Tibial nerve (tissue), 4 donors: ENCODE results near the gene GASK1A.

Experiments used
- CTCF ChIP-seq, 5 experiments: fragments of 200-600 bp in 3 of 5; fragments of 450-650 bp in 2 of 5; sonication (generic) in 3 of 5; IDR thresholded peaks; one replicate each; pipeline ENCODE4 v1.5.1; 2016 to 2019; ENCODE audit warnings: antibody characterized with exemption in 5 of 5, mild to moderate bottlenecking in 3 of 5, moderate library complexity in 2 of 5
- EP300 ChIP-seq, 2 donors: sonication (generic); formaldehyde crosslinking; IDR thresholded peaks; one replicate each; pipeline ENCODE4 v1.6.1; 2017; ENCODE audit warnings: antibody characterized with exemption in 2 of 2, mild to moderate bottlenecking in 1 of 2
- POLR2A ChIP-seq, 2 donors: fragments of 450-650 bp; IDR thresholded peaks; one replicate each; pipeline ENCODE4 v1.6.1; 2017; ENCODE audit warnings: antibody characterized with exemption in 2 of 2, mild to moderate bottlenecking in 2 of 2, moderate library complexity in 2 of 2

GRCh38 chr3:42982645-42983412 lies 3.7 kb downstream of the GASK1A start:
- TF ChIP-seq CTCF (IDR thresholded peaks at IDR 0.05) (no peak), POLR2A (IDR thresholded peaks at IDR 0.05) (no peak), EP300 (IDR thresholded peaks at IDR 0.05) (no peak)
